Right lung (tissue), 5 donors: ENCODE results near the gene ANK2. TPM values are rescaled to one million over a fixed set of nuclear protein-coding genes. Genes with fewer than 3 reads are reported as not detected.

Experiments used
- DNase-seq, 2 donors: peaks; one replicate each; pipeline ENCODE4 v3.0.0-alpha.2; 2013
- polyA plus RNA-seq, 5 donors: library from polyadenylated mRNA; unstranded; fragments of 120-200 nt; gene quantifications; one replicate each; pipeline versions ENCODE4 v1.2.1 to v1.2.3, GENCODE V29; 2013; ENCODE audit warnings: inconsistent platforms in 1 of 5, low replicate concordance in 1 of 5; ENCODE audit not compliant: insufficient read length in 5 of 5, insufficient read depth in 1 of 5

The ANK2 gene
- polyA plus RNA-seq, 5 donors: 19.5 to 29.8 (median 27.6) TPM

GRCh38 chr4:113094331-113094730 lies 44.9 kb downstream of the ANK2 start:
- DNase-seq: no peak

- no peak for DNase-seq
Measured at GRCh38 chr4:113094802-113095201, 45.3 kb downstream of the ANK2 start.

GRCh38 chr4:113101669-113102068 lies 52.2 kb downstream of the ANK2 start:
- DNase-seq: no peak

DNA sequence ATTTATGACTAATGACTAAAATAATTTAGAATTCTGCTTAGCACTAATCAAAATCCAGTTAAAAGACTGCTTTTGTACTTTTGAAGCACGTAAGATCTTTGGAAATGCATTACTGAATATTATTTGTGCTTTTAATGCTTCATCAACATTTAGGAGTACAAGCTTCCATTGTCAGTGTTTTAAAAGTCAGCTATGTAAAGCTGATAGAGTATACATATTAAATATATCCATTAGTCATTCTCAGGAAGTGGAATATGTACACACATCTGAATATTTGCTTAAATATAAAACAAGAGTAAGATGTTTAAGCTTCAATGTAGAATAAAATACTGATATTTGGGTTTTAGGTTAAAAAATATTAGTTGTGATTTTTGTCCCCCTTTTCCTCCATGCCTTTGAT lies 54.1 kb downstream of the ANK2 start:
- DNase-seq: no peak

GRCh38 chr4:113106108-113106507 lies 56.7 kb downstream of the ANK2 start:
- DNase-seq: peak; percentile 13 to 42

GRCh38 chr4:113109106-113109718 lies 59.8 kb downstream of the ANK2 start:
- no peak for DNase-seq

GRCh38 chr4:113112338-113112978 lies 63.0 kb downstream of the ANK2 start:
- no peak for DNase-seq

GRCh38 chr4:113113151-113113550 lies 63.7 kb downstream of the ANK2 start:
- no peak for DNase-seq

- no peak for DNase-seq
Measured at GRCh38 chr4:113114884-113115283, 65.4 kb downstream of the ANK2 start.

- peak in 1 of 2 donors; percentile 15 for DNase-seq
Measured at GRCh38 chr4:113116414-113117357, 67.2 kb downstream of the ANK2 start.

GRCh38 chr4:113117358-113117702 lies 67.9 kb downstream of the ANK2 start:
- no peak for DNase-seq

- DNase-seq: no peak
Measured at GRCh38 chr4:113122066-113122465, 72.6 kb downstream of the ANK2 start.

- DNase-seq: no peak
Measured at GRCh38 chr4:113125418-113125817, 76.0 kb downstream of the ANK2 start.

GRCh38 chr4:113131136-113131535 lies 81.7 kb downstream of the ANK2 start:
- DNase-seq: no peak

GRCh38 chr4:113131621-113132020 lies 82.2 kb downstream of the ANK2 start:
- DNase-seq: no peak

DNA sequence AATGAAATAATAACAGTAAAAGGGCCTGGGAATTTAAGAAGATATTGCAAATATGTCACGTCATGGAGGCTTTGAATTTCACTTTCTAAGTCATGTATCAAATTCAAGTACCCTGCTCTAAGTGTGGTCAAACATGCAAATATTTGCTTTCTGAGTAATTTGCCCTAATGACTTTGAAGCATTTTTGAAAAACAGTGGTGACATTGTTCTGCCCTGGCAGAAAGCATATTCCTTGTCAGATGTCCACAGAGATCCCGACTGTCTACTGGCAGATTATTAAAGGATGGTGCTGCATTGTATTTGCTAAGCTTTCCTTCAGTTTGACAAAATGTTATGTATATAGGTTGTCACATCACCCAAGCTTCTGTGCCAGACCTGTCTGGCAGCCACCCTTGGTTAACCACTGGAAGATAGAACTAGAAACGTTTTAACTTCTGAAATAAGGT lies 92.5 kb downstream of the ANK2 start:
- DNase-seq: no peak

DNA sequence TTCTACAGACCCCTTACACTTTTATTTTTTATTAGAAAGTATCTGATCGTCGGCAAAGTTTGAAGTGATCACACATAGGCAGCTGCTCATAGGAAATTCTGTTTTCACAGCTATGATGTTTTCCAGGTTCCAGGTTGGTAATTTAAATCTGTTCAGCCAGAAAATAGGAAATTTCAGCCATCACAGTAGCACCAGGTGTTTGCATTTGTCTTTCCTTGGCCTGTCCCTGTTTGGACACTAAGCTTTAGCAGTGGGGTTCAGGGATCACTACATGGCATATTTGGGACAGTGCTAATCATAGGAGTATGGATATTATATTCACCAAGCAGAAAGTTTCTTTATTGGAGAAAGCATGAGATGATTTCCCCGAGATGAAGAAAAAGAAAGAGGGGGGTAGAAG lies 92.9 kb downstream of the ANK2 start:
- DNase-seq: no peak

DNA sequence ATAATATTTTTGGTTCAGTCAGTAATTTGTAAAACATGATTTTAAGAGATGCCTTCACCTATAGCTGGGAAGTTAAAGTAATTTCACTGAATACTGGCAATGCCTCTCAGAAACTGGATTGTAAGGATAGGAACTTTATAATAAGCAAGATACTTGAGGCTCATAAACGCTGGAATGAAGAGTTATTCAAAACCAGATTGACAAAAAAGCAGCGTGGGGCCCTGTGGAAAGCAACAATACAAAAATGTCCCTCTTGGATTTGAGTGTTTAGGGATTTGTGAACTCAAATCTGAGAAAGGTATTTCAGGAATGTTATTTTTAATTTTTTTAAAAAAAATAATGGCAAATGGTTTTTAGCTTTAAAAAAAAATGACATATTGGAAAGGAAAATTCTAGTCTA lies 94.6 kb downstream of the ANK2 start:
- DNase-seq: no peak

GRCh38 chr4:113145147-113145518 lies 95.7 kb downstream of the ANK2 start:
- DNase-seq: no peak

DNA sequence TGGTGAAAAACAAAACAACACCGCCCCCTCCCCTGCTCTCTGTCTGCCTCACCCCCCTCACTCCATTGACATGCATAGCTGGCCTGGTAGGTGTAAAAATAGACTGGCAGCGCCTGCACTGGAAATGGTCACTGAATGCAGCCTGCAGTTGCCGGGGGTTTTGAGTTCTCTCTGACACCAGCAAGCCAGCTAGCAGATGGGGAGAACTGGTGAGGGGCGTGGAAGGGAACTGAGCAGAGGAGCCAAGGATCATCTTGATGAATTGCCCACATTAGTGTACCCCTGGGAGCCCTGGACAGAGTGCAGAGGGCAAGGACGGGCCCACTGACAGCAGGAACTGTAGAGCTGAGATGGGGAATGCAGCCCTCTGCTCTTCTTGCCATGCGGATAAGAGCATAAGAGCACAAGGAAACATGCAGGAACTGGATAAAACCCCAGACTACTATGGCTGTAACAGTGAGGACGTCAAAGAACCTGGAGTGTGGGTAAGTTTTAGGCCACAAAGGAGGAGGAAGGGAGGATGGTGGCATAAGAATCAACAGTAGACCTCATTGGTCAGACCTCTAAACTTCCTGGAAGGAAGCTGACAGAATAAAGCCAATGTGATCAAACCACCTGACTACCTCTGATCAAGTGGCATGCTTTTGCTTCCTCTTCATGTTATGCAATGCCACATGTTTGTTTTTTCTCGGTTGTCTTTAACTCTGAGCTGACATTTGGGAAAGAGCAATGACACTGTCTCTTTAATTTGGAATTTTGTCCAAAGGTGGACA lies 96.3 kb downstream of the ANK2 start:
- DNase-seq: no peak

- DNase-seq: no peak
Measured at GRCh38 chr4:113146876-113147358, 97.5 kb downstream of the ANK2 start.
